GM18873 (cell line): Measurements from ENCODE around the gene TMEM255B.

Experiments
- ATAC-seq: cut with Tn5 transposase; IDR thresholded peaks from one replicate; pipeline ENCODE4 v1.9.1; 2021; ENCODE audit warnings: mild to moderate bottlenecking, moderate library complexity, moderate number of reproducible peaks; ENCODE audit not compliant: unreplicated experiment, low FRiP score

TMEM255B gene

DNA sequence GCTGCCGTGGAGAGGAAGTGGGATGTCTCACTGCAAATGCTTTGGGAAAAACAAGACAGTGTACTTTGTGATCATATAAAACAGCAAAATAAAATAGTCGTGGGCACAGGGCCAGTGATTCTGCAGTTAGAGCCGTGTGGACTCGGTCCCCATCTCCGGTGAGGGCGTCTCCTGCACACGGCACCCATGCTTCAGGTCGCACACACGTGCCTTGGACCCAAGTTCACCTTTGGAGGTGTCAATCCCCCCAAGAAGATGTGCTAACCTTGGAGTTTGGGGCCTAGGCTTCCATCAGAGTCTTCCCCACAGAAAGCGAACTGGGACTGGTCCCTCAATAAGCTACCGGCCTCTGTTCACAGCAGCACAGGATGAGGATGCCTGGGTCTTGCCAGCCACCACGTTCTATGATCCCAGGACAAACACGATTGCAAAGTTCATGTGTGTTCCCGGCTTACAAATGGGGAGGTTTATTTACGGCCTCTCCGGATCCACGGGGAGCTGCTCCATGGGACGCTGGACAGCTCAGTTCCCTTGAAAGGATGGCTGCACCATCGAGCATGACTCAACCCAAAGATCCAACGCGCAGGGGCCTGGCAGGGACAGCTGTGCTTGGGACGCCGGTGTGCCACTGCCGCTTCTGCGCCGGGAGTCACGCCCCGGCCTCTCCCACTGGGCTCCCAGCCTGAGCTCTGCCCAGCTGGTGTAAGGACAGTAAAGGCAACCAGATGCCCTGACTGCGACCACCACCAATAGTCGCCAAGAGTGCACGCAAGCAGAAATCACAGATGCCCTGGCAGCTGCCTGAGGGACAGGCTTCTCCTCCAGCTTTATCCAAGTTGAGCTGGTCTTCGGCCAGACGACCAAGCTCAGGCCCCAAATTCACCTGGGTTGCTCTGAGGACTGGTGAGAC, 96.2 kb downstream of the TMEM255B start:
- no peak for ATAC-seq

- ATAC-seq = no peak
Observed at GRCh38 chr13:113855931-113856715, 97.1 kb downstream of the TMEM255B start.

- ATAC-seq = no peak
Observed at GRCh38 chr13:113856716-113857065, 97.7 kb downstream of the TMEM255B start.

GRCh38 chr13:113857531-113858195, 98.6 kb downstream of the TMEM255B start:
- ATAC-seq = no peak

- no peak for ATAC-seq
Observed at GRCh38 chr13:113859311-113860050, 100.5 kb downstream of the TMEM255B start.

GRCh38 chr13:113860051-113860664, 101.1 kb downstream of the TMEM255B start:
- ATAC-seq = no peak

GRCh38 chr13:113860665-113861432, 101.8 kb downstream of the TMEM255B start:
- no peak for ATAC-seq

GRCh38 chr13:113861433-113862030, 102.5 kb downstream of the TMEM255B start:
- ATAC-seq = no peak

DNA sequence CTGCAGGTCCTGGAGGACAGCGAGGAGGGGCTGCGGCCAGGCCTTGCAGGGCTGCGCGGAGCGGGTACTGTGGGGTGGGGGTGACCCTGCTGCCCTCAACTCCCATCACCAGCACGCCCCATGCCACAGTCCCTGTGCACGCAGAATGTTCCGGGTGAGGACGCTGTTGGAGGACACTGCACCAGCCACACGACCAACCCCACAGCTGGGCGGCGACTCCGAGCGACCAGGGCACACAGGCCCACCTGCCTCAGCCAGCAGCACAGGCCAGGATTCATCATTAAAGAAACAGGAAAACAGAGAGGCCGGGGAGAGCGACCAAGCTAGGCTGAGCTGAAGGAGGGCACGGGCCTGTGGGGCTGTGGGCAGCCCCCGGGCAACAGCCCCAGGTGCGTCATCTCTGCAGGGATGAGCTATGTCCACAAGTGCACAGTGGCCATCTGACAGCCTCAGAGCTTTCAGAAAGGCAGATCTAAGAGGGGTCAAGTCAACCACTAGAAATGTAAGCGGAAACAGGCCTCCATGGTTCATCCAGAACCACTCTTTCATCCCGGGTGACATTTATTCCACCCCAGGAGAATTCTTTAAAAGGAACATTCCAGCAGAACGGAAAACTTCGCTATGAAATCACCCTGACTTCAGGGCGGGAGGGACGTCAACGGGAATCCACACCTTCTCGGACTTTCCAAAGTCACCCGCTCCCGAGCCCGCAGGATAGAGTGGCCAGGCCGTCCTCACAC, 103.3 kb downstream of the TMEM255B start:
- no peak for ATAC-seq

- ATAC-seq = no peak
Observed at GRCh38 chr13:113862931-113863523, 104.0 kb downstream of the TMEM255B start.

- no peak for ATAC-seq
Observed at GRCh38 chr13:113863524-113864272, 104.7 kb downstream of the TMEM255B start, which contains the start of gene GAS6. Gene GAS6 (minus strand): TSS chr13:113864076. CDS start chr13:113863920, 156 bp downstream.

GRCh38 chr13:113864273-113864890, 105.4 kb downstream of the TMEM255B start:
- no peak for ATAC-seq

DNA sequence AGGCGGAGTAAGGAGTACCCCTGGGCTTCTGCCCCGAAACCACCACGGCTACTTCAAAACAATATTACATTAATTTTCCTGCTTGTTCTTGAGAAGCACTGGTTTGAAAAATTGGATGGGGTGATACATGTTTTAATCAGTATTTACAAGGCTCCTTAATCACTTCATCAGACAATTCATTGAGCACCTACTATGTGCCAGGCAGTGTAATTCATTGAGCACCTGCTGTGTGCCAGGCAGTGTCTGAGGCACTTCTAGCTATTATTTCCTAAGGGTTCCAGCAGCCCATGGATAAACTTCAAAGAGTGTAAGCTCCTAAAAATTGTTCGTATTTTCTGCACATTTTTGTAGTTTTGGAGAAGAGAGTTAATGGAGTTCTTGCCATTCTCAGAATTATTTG, 106.4 kb downstream of the TMEM255B start:
- no peak for ATAC-seq
